Esophagus squamous epithelium (tissue), 4 donors: ENCODE data around the gene GYS1.

Source experiments
- POLR2A ChIP-seq, 4 donors: fragments of 450-650 bp; IDR thresholded peaks; one replicate each; pipeline ENCODE4 v1.6.1; 2017; ENCODE audit warnings: antibody characterized with exemption in 4 of 4, mild to moderate bottlenecking in 4 of 4, moderate library complexity in 3 of 4
- TF ChIP-seq, protein P1 (sequence below), 6 experiments: fragments of 450-650 bp in 4 of 6; fragments of 200-600 bp in 2 of 6; sonication (generic) in 2 of 6; IDR thresholded peaks; one replicate each; pipeline ENCODE4 v1.5.1; 2016 to 2019; ENCODE audit warnings: antibody characterized with exemption in 6 of 6, mild to moderate bottlenecking in 4 of 6, moderate library complexity in 4 of 6

DNA sequence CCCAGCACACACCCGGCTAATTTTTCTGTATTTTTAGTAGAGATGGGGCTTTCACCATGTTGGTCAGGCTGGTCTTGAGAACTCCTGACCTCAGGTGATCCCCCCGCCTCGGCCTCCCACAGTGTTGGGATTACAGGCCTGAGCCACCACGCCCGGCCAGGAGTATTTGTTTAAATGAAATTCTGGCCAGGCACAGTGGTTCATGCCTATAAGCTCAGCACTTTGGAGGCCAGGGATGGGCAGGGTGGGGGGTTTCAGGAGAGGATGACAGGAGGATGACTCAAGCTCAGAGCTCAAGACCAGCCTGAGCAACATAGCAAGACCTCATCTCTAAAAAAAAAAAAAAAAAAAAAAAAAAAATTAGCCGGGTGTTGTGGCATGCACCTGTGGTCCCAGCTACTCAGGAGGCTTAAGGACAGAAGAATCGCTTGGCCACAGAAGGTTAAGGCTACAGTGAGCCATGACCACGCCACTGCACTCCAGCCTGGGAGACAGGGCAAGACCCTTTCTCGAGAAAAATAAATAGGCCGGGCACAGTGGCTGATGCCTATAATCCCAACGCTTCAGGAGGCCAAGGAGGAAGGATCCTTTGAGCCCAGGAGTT lies 67.8 kb downstream of the GYS1 start:
- TF ChIP-seq, protein P1, sequence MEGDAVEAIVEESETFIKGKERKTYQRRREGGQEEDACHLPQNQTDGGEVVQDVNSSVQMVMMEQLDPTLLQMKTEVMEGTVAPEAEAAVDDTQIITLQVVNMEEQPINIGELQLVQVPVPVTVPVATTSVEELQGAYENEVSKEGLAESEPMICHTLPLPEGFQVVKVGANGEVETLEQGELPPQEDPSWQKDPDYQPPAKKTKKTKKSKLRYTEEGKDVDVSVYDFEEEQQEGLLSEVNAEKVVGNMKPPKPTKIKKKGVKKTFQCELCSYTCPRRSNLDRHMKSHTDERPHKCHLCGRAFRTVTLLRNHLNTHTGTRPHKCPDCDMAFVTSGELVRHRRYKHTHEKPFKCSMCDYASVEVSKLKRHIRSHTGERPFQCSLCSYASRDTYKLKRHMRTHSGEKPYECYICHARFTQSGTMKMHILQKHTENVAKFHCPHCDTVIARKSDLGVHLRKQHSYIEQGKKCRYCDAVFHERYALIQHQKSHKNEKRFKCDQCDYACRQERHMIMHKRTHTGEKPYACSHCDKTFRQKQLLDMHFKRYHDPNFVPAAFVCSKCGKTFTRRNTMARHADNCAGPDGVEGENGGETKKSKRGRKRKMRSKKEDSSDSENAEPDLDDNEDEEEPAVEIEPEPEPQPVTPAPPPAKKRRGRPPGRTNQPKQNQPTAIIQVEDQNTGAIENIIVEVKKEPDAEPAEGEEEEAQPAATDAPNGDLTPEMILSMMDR (IDR thresholded peaks at IDR 0.05), result no peak
- no peak for TF ChIP-seq POLR2A (IDR thresholded peaks at IDR 0.05)
